SK-N-SH treated with all-trans-retinoic acid at 6 μM for 48 hours (cell line): ENCODE data around the gene ANXA8L1.
"Not testable (repeated sequence)": the region's sequence is repeated elsewhere in the genome, so short reads cannot be mapped to it uniquely, and the experiment has no call there.

ENCODE experiments used
- ATAC-seq: fragments of 200-7000 bp; cut with Tn5 transposase; 3 replicates; pipeline ENCODE4 v1.9.1; 2020; ENCODE audit warnings: mild to moderate bottlenecking, moderate library complexity

ANXA8L1 gene

DNA sequence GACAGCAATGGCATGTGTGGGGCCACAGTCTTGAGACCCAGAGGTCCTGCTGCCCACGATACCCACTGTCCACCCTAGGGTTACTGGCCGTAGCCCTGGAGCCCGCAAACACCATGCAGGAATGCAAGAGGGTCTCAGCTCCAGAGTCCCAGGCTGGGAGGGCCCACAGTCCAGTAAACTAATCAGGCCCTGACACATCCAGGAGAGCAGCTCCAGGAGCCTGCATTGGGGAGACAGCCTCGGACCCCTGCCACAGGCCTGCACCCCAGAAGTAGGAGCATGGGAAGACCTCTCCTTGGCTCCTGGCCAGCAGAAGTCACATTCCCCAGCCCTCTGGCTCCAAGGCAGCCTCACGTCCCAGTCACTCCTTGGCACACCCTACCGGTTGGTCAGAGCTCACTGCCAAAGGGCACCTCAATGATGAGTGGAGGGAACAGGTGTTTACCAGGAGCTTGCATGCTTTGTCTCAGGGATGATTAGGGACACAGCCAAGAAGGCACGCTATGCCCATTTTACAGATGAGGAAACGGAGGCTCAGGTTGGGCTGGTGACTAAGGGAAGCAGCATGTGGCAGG lies 7.8 kb upstream of the ANXA8L1 start:
- not testable (repeated sequence) for ATAC-seq

DNA sequence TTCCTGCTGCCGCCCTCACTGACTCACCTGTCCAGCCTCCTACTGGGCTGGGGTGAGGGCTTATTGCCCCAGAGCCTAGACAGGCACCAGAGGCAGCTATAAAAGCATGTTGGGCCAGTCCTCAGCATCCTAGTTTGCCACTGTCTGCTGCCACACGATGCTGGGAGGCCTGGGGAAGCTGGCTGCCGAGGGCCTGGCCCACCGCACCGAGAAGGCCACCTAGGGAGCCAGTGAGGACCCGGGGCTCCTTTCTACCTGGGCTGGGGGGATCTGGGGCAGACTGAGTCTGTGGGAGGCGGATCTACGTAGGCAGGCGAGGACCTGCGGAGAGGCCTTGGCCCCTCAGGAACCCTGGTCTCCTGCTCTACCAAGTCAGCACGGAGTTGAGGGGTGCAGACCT lies 6.6 kb upstream of the ANXA8L1 start:
- ATAC-seq, result not testable (repeated sequence)

DNA sequence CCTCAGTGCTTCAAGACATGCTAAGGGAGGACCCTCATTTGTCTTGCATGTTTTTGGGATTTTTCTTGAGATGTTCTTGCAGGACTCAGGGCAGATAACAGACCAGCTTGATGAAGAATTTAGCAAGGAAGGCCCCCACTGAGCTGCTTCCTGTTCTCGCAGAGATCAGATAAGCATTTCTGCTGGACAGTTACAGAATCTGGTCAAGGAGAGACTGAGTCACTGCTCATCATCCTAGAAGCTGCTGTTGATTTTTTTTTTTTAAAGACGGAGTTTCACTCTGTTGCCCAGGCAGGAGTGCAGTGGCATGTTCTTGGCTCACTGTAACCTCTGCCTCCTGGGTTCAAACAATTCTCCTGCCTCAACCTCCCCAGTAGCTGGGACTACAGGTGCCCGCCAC lies 1.2 kb upstream of the ANXA8L1 start:
- not testable (repeated sequence) for ATAC-seq

DNA sequence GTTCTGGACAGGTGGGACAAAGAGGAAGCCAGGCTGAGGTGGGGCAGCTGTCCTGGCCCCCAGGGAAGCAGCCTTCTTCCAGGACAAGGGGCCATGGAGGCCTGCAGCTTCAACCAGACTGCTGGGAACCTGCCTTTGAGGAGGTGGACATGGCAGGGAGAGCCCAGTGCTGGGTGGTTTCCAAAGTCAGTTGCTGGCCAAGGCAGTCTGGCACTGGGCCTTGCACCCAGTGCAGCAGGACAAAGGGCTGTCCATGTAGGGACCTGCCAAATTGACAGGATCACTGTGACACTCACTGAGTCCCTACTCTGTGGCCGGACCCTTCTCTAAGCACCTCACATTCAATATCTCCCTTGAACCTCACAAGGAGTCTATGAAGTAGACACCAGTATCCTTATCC lies 1.4 kb downstream of the ANXA8L1 start:
- not testable (repeated sequence) for ATAC-seq

DNA sequence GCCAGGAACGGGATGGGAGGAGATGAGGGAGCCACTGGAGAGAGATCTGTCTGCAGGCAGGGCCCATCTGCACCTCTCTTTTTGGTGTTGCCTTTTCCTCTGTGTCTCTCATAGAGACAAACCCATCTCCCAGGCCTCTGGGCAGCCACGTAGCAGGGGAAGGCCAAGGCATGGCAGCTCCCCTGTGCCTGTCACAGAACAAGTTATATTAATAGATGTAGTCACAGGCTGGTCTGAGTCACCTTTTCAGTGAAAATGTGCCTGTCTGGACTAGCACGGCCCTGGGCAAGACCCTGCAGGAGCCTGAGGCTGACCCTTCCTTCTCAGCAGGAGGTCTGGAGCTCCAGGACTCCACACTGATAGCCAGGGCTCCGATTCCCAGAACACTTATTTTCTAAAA lies 2.1 kb downstream of the ANXA8L1 start:
- peak; percentile 55 for ATAC-seq

DNA sequence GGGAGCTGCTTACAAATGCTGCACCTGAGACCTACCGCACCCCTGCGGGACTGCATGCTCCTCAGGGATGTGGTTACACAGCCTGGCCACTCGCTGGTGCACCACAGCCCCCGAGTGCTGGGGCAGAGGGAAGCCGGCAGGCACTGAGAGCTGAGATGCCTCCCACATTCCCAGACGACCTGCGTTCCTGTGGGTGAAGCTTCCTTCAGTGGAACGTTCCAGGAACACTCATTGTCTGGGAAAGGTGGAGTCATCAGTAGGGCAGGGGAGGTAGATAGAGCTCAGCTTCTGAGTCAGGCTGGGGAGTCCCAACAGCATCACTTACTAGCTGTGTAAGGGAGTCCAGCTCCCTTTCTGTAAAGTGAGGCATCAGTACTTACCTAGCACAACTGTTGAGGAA lies 2.5 kb downstream of the ANXA8L1 start:
- ATAC-seq, result peak; percentile 92

DNA sequence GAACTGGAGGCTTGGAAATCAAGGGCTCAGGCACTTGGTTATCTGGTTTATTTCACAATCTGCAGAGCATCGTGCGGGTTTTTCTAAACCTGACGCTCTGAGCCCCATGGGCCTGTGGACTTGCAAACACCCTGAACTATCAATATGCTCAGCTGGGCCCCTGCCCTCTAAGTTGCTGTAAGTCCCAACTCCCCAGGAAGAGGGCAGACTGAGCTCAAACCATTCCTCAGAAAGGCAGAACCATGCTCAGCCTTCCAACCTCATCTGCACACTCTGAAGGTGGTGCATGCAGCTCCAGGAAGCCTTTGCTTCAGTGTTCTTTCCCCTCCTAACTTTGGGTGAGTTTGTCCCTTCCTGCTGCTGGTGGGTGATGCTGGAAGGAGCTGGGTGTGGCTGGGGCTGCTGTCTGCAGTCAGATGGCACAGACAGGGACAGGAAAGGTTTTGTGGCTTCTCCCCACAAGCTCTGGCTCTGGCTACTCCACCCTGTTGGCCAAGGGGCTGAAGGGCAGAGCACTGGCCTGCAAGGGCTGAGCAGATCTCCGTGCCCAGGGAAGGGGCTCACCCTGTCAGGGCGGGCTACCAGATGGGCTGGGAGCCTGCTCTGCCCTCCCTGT lies 3.8 kb downstream of the ANXA8L1 start:
- peak; percentile 47 for ATAC-seq

DNA sequence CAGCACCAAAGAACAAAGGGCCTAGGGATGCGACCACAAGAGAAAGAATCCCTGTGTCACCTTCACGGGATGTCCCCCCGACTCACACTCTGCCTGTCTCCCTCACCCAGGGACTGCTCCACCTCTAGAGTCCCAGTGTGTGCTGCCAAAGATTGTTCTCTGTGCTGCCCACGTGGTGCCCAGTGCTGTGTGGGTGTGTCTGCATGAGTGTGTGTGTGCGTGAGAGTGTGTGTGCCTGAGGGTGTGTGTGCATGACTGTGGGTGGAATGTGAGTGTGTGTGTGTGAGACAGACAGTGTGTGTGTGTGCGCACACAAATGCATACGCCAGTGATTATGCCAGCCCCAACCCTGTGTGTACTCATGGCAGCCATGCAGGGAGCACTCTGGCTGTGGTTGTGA lies 10.3 kb downstream of the ANXA8L1 start:
- not testable (repeated sequence) for ATAC-seq

DNA sequence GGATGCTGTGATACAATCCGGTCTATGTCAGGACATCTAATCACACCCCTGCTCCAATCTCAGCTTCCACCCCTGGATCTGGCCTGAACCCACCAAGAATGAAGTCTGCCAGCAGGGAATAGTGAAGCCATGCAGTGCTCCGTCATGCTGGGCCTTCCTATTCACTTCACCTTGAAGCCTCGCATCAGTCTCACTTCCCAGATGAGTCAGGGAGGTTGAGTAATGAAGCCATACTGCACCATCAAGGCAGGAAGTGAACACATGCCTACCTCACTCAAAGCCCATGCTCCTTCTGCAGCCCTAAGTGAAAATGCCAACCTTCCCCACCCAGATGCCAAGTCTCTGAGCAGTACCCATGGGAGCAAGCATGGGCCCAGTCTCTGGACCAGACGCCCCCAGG lies 11.1 kb downstream of the ANXA8L1 start:
- ATAC-seq, result peak; percentile 59

DNA sequence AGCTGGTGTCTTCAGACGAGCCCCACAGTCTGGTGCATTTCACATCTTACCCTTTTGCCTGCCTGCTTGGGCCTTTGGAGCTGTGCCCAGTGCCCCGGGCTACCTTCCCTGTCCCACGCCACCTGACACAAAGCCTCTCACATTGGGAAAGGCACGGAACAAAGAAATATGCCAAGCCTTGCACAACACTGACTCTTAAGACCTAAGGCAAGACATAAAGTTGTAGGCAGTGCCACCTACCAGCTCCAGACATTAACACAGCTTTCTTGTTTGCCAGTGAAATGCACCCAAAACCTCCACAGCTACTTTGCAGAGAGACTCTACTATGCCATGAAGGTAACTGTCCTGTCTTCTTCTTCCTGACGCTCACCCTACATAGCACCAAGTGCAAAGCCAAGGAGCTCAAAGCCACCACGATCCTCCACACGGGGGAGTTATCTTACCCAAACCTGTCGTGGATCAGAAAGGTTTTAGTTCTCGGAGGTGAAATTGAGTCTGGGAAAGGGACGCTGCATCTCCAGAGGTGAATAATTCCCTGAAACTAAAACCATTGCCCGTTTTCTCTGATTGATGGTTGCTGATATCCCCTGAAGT lies 11.8 kb downstream of the ANXA8L1 start:
- peak; percentile 42; the same call in 2 of the 3 replicates for ATAC-seq

DNA sequence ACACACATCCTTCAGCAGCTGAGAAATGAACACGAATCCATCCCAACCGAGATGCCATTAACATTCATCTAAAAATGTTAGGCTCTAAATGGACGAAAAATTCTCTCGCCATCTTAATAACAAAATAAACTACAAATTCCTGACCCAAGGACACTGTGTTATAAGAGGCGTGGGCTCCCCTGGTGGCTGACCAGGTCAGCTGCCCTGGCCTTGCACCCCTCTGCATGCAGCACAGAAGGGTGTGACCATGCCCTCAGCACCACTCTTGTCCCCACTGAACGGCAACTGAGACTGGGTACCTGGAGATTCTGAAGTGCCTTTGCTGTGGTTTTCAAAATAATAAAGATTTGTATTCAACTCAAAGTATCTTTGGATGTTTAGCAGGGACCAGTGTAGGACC lies 15.8 kb downstream of the ANXA8L1 start:
- ATAC-seq, result not testable (repeated sequence)

DNA sequence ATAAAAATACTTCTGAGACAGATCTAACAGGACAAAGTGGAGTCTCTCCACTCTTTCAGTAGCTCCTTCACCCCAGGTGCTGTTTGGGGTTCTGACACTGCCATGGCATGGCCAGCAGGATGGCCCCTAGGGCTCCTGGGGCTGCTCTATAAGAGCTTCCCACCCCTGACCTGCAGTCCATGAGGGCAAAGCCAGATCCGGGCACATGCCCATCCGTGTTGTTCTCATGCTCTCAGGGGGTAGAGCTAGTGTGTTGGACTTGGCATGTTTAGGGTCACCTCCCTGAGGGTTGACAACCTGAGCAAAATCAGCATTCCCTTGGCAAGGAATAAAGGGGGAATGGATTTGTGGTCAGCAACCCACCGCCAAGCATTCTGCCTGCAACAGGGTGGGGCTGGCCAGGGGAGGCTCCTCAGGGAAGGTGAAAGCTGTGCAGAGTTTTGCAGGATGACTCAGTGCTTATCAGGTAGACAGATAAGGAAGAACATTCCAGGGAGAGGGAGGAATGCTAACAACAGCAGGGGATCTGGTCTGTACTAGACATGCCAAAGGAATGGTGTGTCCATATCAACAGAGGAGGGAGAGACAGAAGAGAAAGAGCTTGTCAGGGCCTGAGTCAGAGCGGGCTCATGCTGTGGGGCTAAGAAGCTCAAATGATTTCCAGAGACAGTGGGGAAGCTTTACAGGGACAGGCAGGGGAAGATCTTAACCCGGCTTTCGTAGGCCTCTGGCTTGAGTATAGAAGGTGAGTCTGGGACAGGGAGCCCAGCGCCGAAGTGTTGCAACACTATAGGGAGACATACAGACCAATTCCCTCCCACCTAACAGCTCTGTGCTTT lies 21.1 kb downstream of the ANXA8L1 start:
- peak; percentile 87 for ATAC-seq

DNA sequence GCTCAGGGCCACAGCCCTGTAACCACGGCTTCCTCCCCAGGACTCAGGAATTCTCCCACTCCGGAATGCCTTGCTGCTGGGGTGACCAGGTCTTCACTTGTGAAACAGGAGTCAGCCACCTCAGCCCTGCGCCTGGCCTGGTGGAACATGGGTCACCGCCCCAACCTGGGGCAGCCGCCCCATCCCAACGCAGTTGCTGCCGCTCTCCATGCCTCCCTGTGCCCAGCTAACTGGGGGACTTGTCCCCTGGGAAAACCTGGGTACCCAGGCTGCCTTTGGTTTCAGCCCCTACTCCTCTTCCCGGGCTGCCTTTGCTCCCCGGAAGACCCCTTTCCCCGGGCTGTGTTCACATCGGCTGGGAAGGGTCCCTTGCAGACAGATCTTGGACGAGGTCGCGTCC lies 22.2 kb downstream of the ANXA8L1 start:
- peak; percentile 33 for ATAC-seq

DNA sequence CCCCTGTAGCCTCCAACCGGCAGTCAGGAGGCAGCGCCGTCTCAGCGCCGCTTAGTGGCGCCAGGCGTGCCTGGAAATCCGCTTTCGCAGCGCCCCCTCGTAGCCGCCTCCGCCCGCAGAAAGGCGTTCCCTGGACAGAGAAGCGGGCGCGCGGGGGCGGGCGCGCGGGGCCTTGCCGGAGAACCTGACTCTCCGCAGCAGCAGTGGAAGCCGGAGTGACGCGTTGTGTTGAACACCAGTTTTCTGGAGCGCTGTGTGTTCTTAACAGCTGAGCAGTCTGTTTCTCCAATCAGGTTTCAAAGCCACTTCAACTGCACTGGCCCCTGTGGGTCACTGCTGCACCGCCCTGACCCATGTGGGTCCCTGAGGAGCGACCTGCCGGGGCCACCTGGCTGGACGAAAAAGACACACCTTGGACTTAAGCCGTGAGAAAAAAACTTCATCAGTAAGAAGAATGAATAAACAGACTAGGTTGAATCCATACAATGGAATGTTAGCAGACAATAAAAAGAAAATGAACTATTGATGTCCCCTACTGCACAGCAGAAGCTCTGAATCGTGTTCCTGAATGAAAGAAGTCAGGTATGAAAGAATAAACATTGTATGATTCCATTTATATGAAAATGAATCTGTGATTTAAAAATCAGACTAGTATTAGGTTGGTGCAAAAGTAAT lies 22.8 kb downstream of the ANXA8L1 start:
- peak; percentile 90 for ATAC-seq

DNA sequence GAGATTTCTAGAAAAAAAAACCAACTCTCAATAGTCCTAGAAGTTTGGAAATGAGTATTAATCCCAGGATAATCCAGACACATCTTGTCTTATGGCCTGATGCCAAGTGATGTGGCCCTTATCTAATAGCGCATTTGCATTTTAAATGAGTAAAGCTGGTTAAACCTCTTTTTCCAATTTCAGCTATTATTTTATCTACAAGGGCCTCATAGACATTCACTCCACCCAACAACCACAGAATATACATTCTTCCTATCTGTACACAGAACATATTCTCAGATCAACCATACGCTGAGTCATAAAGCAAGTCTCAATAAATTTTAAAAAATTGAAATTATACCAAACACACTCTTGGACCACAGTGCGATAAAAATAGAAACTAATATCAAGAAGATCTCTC lies 34.0 kb downstream of the ANXA8L1 start:
- not testable (repeated sequence) for ATAC-seq

DNA sequence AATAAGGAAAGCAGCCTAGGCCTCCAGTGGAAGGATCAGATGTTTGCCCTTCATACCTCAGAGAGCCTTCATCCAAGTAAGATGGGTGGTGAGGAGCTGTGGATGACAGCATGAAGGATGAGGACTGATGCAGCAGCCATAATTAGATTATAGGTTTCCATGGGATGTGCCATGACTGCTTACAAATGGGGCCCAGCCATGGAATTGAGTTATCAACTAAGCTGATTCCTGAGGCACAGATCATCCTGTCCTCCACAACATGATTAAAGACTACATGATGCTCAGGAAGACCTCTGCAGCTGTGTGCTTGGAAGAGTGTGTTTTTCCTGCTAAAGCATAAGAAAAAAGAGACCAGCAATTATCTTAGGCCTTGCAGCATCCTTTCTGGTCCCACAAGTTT lies 35.5 kb downstream of the ANXA8L1 start:
- ATAC-seq, result peak; percentile 46; the same call in 2 of the 3 replicates

DNA sequence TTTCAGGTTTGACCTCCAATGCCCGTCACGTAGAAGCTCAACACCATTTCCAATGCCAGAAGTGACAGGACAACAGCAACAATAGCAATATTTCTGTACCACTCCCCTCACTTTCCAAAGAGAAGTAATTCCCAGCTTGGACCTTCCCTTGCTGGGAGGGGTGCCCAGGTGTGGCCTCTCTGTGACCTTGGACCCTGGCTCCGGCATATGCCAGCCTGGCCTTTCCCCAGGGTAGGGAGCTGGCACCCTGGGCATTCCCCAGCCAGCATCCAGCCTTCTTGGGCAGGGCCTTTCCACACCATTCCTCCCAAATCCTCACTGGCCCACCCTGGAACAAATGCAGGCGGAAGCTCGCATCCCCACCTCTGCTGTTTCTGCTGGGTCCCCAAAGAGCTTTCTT lies 37.1 kb downstream of the ANXA8L1 start:
- not testable (repeated sequence) for ATAC-seq

DNA sequence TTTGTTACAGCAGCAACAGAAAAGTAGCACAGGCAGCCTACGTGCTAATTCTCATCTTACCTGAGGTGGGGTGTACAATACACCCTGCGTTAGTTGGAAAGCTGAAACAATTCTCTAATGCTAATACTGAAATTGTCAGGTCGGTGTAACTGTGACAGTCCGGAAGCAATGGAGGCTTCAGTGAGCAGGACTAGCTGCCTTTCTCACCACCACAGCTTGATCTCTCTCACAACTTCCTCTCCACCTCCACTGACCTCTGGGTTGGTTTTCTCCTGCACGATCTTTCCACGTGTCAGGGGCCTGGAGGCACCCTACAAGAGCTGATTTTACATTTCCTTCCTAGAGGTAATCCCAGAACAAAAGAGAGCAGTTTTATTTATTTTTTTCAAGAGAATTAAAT lies 39.7 kb downstream of the ANXA8L1 start:
- not testable (repeated sequence) for ATAC-seq

DNA sequence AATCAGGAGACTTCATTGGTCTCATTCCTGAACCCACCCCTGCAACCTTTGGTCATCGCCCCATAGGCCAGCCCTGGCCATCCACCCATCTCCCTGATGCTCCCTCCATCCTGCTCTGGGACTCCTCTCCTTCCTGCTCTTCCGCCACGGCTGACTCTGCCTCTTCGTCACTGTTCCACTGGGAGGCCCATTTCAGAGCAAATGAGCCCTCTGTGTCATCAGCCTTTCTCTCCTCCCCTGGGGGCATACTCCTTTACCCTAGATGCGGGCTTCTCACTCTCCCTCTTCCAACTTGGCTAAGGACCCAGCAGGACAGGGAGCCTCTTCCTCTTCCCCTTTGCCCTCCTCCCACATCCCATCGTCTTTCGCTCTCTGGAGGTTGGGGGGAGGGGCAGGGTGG lies 42.7 kb downstream of the ANXA8L1 start:
- ATAC-seq, result not testable (repeated sequence)

DNA sequence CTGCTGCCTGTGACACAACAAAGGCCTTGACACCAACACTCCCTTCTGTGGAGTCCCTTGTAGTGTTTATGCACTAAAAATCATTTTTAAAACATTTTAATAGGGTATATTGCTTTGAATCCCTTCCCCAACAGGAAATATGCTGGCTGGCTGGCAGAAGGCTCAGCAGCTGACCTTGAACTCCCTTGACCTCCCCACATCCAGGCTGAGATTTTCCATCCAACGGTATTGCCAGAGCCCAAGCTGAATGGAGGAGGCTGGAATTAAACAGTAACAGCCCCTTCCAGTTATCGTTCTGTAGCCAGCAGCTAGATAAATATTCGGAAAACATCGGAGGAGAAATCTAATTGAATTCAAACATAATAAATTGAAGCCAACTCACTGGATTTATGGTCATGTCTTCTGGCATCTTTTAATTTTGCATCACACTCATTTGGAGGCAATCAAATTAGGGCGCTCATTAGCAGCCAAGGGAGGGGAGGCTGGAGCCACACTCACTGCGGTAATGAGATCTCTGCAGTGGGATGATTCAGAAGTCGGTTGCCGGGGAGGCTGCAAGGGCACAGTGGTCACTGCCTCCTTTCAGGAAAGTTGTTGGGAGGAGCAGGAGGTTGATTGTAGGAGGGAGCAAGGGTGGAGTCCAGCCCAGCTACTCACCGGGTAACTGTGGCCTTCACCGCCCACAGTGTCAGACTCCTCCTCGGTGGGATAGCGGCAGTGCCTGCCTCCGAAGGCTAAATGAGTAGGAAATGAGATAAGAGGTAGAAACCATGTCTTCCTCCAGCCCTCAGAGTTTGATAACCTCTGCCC lies 44.2 kb downstream of the ANXA8L1 start:
- ATAC-seq, result peak; percentile 92

DNA sequence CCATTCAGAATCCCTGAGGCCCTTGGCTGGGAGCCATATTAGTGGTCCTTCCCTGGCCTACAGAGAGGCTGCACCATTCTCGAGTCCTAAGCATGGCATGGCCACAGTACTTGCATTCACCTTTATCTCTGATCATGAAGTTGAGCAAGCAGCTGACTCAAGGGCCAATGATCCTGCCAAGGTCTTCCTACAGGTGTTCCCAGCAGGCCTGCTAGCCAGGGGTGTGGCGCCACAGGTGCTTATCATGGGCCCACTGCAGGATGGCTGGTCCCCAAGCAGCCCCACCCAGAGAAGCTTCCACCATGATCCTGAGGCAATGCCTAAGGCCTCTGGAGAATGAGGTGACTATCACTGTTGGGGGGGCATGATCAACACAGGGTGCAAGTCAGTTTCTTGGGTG lies 48.0 kb downstream of the ANXA8L1 start:
- not testable (repeated sequence) for ATAC-seq

DNA sequence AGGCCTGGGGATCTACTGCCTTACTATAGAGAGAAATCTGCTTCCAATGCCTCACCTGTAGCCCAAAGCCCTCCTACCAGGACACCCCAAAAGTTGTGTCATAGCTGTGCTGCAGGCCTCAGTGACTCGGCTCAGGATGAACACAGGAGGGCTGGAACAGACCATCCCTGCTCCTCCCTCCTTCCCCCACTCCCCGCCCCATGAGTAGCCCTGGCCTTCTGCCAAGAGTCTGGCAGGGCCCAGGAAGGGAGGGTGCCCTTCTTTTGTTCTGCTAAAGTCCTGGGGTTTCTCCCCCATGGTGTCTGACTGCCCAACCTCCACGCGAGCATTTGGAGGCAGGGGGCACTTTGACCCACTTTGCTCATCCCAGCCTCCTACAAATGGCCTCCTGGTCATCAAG lies 65.4 kb downstream of the ANXA8L1 start:
- ATAC-seq, result not testable (repeated sequence)
